Vagina (tissue), 2 donors: ENCODE measurements around the gene KLHL5. TPM values are rescaled to one million over a fixed set of nuclear protein-coding genes. Genes with fewer than 3 reads are reported as not detected.

Experiments
- DNase-seq, 2 donors: peaks; one replicate each; pipeline ENCODE4 v3.0.0-alpha.2; 2017; ENCODE audit errors: extremely low spot score in 2 of 2
- H3K27ac ChIP-seq: fragments of 200-600 bp; sonication (generic); one replicate; pipeline ENCODE4 v1.5.1; 2019
- H3K27me3 ChIP-seq: fragments of 200-600 bp; sonication (generic); one replicate; pipeline ENCODE4 v1.5.1; 2019
- H3K36me3 ChIP-seq, 2 donors: fragments of 200-600 bp; sonication (generic); one replicate each; pipeline ENCODE4 v1.5.1; 2017 to 2019
- H3K4me1 ChIP-seq: fragments of 200-600 bp; sonication (generic); one replicate; pipeline ENCODE4 v1.5.1; 2019
- H3K4me3 ChIP-seq, 2 donors: fragments of 200-600 bp; sonication (generic); 1 replicate in 1 of 2; 2 replicates in 1 of 2; pipeline ENCODE4 v1.5.1; 2016 to 2019
- H3K9me3 ChIP-seq: fragments of 200-600 bp; sonication (generic); one replicate; pipeline ENCODE4 v1.5.1; 2019
- CTCF ChIP-seq, 3 experiments: fragments of 450-650 bp in 2 of 3; fragments of 200-600 bp in 1 of 3; sonication (generic) in 1 of 3; IDR thresholded peaks; one replicate each; pipeline ENCODE4 v1.5.1; 2017 to 2019; ENCODE audit warnings: antibody characterized with exemption in 3 of 3, mild to moderate bottlenecking in 2 of 3, moderate library complexity in 2 of 3
- POLR2A ChIP-seq, 2 donors: fragments of 450-650 bp; IDR thresholded peaks; one replicate each; pipeline ENCODE4 v1.6.1; 2017; ENCODE audit warnings: antibody characterized with exemption in 2 of 2, mild to moderate bottlenecking in 2 of 2, moderate library complexity in 2 of 2
- POLR2AphosphoS5 ChIP-seq, 2 donors: sonication (generic); formaldehyde crosslinking; IDR thresholded peaks; one replicate each; pipeline ENCODE4 v1.9.0; 2017; ENCODE audit warnings: antibody characterized with exemption in 2 of 2, mild to moderate bottlenecking in 2 of 2, low read depth in 1 of 2; ENCODE audit not compliant: insufficient read depth in 1 of 2
- intact Hi-C: fragments of 100-400 bp; cut with DNase I; formaldehyde crosslinking; loops from one replicate; pipeline ENCODE4 v1.15.1; 2023
- total RNA-seq: library from RNA; depleted of rRNA; stranded (reverse); fragments of >200 nt; gene quantifications from one replicate; pipeline ENCODE4 v1.2.3, GENCODE V29; 2016

KLHL5 gene
- total RNA-seq, 1 donor from 2014 or later, result 27.0 TPM

GRCh38 chr4:39067031-39067430 lies 5.0 kb downstream of the KLHL5 start:
- no peaks in the 10 kb centered on the region for H3K9me3 ChIP-seq
- H3K27ac ChIP-seq, result no peak overlapping the region
- intact Hi-C loops, result no loop called here
- DNase-seq, result no peak
- peaks cover 3% of the 10 kb centered on the region for H3K4me1 ChIP-seq
- H3K36me3 ChIP-seq, result no peaks in the 10 kb centered on the region
- TF ChIP-seq CTCF (IDR thresholded peaks at IDR 0.05) (no peak), POLR2AphosphoS5 (IDR thresholded peaks at IDR 0.05; ENCODE audit: insufficient read depth in 1 of 2, low read depth in 1 of 2) (no peak), POLR2A (IDR thresholded peaks at IDR 0.05) (no peak)
- H3K27me3 ChIP-seq, result no peaks in the 10 kb centered on the region
- H3K4me3 ChIP-seq, result no peak overlapping the region

- no peak for TF ChIP-seq CTCF (IDR thresholded peaks at IDR 0.05)
- TF ChIP-seq POLR2AphosphoS5 (IDR thresholded peaks at IDR 0.05; ENCODE audit: insufficient read depth in 1 of 2, low read depth in 1 of 2), result no peak
- no peak for TF ChIP-seq POLR2A (IDR thresholded peaks at IDR 0.05)
Observed at GRCh38 chr4:39067451-39067850, 5.4 kb downstream of the KLHL5 start.

GRCh38 chr4:39068907-39069306 lies 6.9 kb downstream of the KLHL5 start:
- H3K27ac ChIP-seq, result no peak overlapping the region
- H3K4me1 ChIP-seq, result no peaks in the 10 kb centered on the region
- H3K9me3 ChIP-seq, result no peaks in the 10 kb centered on the region
- no peak for DNase-seq
- no peak overlapping the region for H3K4me3 ChIP-seq
- TF ChIP-seq CTCF (IDR thresholded peaks at IDR 0.05), result no peak
- no peak for TF ChIP-seq POLR2AphosphoS5 (IDR thresholded peaks at IDR 0.05; ENCODE audit: insufficient read depth in 1 of 2, low read depth in 1 of 2)
- no peak for TF ChIP-seq POLR2A (IDR thresholded peaks at IDR 0.05)
- no peaks in the 10 kb centered on the region for H3K27me3 ChIP-seq
- intact Hi-C loops, result no loop called here
- H3K36me3 ChIP-seq, result no peaks in the 10 kb centered on the region

More at GRCh38 chr4:39067451-39067850, 5.4 kb downstream of the KLHL5 start:
- no peak for DNase-seq
- H3K27me3 ChIP-seq, result no peaks in the 10 kb centered on the region
- no peaks in the 10 kb centered on the region for H3K9me3 ChIP-seq
- intact Hi-C loops, result no loop called here
- H3K36me3 ChIP-seq, result no peaks in the 10 kb centered on the region
- no peaks in the 10 kb centered on the region for H3K4me1 ChIP-seq
- no peak overlapping the region for H3K27ac ChIP-seq
- H3K4me3 ChIP-seq, result no peak overlapping the region

DNA sequence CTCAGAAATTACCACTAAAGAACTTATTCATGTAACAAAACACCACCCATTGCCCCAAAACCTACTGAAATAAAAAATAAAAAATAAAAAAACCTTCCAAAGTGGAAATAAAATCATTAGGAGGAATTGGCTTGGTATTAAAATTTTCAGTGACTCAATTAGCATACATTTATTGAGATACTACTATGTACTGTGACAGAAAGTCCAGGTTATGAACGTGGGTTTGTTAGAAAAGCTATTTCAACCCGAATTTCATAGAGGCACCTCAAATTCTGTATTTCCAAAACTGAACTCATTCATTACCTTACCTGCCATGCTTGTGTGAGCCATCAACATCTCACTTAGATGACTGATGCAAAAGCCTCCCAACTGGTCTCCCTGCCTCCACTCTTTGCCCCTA lies 16.8 kb downstream of the KLHL5 start:
- H3K27ac ChIP-seq, result no peak overlapping the region
- DNase-seq, result no peak
- no peak overlapping the region for H3K4me3 ChIP-seq
- no peaks in the 10 kb centered on the region for H3K4me1 ChIP-seq
- no peaks in the 10 kb centered on the region for H3K27me3 ChIP-seq
- H3K9me3 ChIP-seq, result no peaks in the 10 kb centered on the region
- intact Hi-C loops, result no loop called here
- TF ChIP-seq POLR2AphosphoS5 (IDR thresholded peaks at IDR 0.05; ENCODE audit: insufficient read depth in 1 of 2, low read depth in 1 of 2) (no peak), POLR2A (IDR thresholded peaks at IDR 0.05) (no peak), CTCF (IDR thresholded peaks at IDR 0.05) (no peak)
- H3K36me3 ChIP-seq, result no peaks in the 10 kb centered on the region

DNA sequence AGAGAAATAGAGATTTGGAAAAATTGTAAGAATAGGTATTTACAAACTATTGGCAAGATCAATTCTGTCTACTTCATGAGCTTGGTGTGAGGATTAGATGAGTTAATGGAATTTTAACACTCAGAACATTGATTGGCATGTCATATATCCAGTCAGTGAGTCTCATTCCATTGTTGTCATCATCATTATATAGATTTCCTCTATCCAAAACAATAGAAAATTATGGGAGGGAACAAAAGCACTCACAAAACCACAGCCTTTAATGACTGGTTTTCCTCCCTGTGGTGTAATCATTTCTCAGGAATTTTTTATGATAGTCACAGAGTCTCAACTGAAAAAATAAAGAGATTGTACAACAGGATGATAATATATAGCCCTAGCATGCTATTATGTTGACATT lies 21.1 kb downstream of the KLHL5 start:
- Histone ChIP-seq H3K4me1 (no peaks in the 10 kb centered on the region), H3K9me3 (no peaks in the 10 kb centered on the region), H3K4me3 (no peak overlapping the region), H3K27ac (no peak overlapping the region), H3K27me3 (no peaks in the 10 kb centered on the region), H3K36me3 (peaks cover 0 to 7% of the 10 kb centered on the region in 2 donors)
- TF ChIP-seq CTCF (IDR thresholded peaks at IDR 0.05), result no peak
- TF ChIP-seq POLR2A (IDR thresholded peaks at IDR 0.05), result no peak
- no peak for TF ChIP-seq POLR2AphosphoS5 (IDR thresholded peaks at IDR 0.05; ENCODE audit: insufficient read depth in 1 of 2, low read depth in 1 of 2)
- intact Hi-C loops, result no loop called here
- no peak for DNase-seq
